ENCODE measurements around the gene ARHGEF37. TPM values are rescaled to one million over a fixed set of nuclear protein-coding genes. Genes with fewer than 3 reads are reported as not detected.
A peak's percentile ranks its signal among the peaks of the same experiment; 100 is the strongest.
"Not testable (repeated sequence)": the region's sequence is repeated elsewhere in the genome, so short reads cannot be mapped to it uniquely, and the experiment has no call there.

ARHGEF37 gene
- total RNA-seq, 2 donors from 2014 or later: 0.67 TPM; not detected in 1

DNA sequence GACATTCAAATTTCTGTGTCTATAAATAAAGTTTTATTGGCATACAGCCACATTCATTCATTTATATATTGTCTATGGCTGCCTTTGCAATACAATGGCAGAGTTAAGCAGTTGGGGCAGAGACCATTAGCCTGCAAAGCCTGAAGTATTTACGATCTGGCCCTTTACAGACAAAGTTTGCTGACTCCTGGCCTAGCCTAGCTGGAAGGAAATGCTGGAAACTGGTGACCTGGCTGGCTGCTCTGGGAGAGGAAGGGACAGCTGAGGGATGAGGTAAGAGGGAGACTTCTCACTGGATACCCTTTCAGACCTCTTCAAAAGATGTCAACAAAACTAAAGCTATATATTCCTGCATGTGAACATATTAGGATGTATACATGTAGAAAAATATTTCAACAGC lies 82.8 kb downstream of the ARHGEF37 start:
- Mint-ChIP-seq H3K36me3 (peaks cover 5% of the 10 kb centered on the region), H3K27me3 (peaks cover 5 to 6% of the 10 kb centered on the region in 2 donors), H3K4me1 (ENCODE audit: low read depth in 2 of 2) (peaks cover 3 to 5% of the 10 kb centered on the region in 2 donors), H3K4me3 (no peak overlapping the region), H3K27ac (no peak overlapping the region), H3K9me3 (peaks cover 3% of the 10 kb centered on the region)
- no peak for DNase-seq (ENCODE audit: low spot score)
- no peak for ATAC-seq

DNA sequence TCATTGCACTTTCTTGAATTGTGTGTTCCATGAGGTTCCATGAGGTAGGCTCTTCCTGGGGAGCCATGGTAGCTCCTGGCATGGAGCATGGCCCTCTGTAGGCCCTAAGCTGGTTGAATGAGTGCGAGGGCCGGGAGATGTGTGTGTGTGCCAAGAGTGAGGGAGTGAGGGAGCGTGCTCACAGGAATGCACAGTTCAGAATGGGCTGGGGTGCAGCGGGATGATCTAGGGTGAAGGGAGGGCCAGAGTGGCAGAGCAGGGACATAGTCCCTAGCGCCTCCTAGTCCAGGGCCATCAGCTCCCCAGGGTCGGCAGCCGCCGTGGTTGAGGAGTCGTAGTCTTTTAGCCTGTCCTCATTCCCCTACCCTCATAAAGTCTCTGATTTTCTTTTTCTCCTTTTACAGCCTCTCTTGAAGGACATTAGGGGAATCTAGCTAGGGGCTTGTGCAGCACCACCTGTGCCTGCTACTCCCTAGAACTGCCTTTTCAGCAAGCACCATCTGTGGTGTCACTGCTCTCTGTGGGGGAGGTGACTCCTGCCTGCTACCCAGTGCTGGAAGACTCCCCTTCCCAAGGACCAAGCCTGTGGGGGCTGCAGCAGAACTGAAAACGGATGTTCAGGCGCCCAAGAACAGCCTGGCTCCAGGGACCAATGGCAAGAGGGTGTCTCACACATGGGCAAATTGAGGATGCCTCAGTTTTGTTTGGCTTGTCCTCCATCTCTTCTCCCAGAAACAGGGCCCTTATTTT lies 83.5 kb downstream of the ARHGEF37 start:
- no peak overlapping the region for H3K27ac Mint-ChIP-seq
- H3K4me1 Mint-ChIP-seq (ENCODE audit: low read depth in 2 of 2): peaks cover 3 to 5% of the 10 kb centered on the region in 2 donors
- H3K36me3 Mint-ChIP-seq: peaks cover 5% of the 10 kb centered on the region
- no peak for ATAC-seq
- peaks cover 3% of the 10 kb centered on the region for H3K9me3 Mint-ChIP-seq
- peaks cover 4 to 5% of the 10 kb centered on the region in 2 donors for H3K27me3 Mint-ChIP-seq
- H3K4me3 Mint-ChIP-seq: no peak overlapping the region
- DNase-seq (ENCODE audit: low spot score): no peak

DNA sequence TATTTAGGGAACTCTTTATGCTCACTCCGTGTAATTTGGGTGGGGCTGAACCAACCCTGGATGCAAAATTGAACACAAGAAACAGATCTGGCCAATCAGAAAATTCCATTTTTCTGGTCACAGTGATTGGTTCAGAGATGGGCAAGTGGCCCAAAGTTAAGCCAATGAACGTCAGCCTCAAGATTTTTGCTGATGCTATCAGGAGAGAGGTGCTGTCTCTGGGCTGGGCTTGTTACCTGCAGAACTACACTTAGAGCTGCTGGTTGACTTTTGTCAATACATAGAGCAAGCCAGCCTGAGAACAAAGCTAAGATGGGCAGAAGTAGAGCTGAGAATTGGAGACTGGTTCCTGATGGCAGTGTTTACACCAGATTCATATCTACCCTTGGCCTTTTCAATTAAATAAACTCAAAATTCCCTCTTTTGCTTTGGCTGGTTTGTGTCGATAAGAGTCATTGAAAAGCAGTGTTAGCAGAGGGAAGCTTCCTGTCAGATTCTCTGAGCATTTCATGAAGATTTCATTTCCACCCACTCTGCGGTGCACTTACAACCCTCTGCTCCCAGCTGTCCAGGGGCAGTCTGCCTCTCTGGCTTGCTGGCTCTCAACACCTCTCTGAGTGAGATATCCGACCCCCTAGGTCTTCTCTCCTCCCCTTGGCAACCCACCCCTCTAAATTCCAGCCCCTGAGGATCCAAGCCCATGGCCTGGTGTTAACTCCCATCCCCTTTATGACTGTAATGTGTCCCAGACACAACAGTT lies 84.3 kb downstream of the ARHGEF37 start:
- no peak for DNase-seq (ENCODE audit: low spot score)
- peaks cover 5% of the 10 kb centered on the region for H3K36me3 Mint-ChIP-seq
- no peak overlapping the region for H3K27ac Mint-ChIP-seq
- no peak overlapping the region for H3K4me3 Mint-ChIP-seq
- H3K9me3 Mint-ChIP-seq: peaks cover 3% of the 10 kb centered on the region
- H3K4me1 Mint-ChIP-seq (ENCODE audit: low read depth in 2 of 2): peaks cover 3 to 5% of the 10 kb centered on the region in 2 donors
- ATAC-seq: no peak
- H3K27me3 Mint-ChIP-seq: peaks cover 2 to 5% of the 10 kb centered on the region in 2 donors

DNA sequence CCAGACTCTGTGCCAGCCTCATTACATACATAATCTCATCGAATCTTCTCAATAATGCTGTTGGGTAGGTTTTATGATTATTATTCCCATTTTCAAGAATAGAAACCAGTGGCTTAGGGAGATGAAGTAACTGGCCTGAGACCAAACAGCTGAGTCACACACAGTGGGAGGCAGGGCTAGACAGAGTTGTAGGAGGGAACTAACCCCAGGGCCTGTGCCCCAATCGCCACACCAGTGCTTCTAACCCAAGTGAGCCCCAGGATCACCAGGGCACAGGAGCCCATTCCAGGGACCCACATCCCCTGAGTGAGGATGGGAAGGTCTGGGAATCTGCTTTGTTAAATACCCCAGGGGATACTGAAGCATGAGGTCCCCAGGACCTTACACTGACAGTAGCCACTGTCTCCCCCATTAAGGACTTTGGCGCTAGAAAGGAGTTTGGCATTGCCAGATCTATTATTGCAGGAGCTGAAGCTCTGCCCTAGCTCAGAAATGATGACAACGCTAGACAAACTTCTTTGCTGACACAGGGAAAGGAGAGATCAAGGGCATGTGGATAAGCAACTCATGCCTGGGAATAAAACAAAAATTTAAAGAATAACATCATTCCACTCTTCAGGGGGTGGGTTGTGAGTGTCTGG lies 85.0 kb downstream of the ARHGEF37 start:
- peaks cover 3 to 5% of the 10 kb centered on the region in 2 donors for H3K4me1 Mint-ChIP-seq (ENCODE audit: low read depth in 2 of 2)
- peaks cover 2 to 5% of the 10 kb centered on the region in 2 donors for H3K27me3 Mint-ChIP-seq
- H3K36me3 Mint-ChIP-seq: peaks cover 5% of the 10 kb centered on the region
- peaks cover 3% of the 10 kb centered on the region for H3K9me3 Mint-ChIP-seq
- no peak for DNase-seq (ENCODE audit: low spot score)
- no peak overlapping the region for H3K4me3 Mint-ChIP-seq
- ATAC-seq: no peak
- no peak overlapping the region for H3K27ac Mint-ChIP-seq

DNA sequence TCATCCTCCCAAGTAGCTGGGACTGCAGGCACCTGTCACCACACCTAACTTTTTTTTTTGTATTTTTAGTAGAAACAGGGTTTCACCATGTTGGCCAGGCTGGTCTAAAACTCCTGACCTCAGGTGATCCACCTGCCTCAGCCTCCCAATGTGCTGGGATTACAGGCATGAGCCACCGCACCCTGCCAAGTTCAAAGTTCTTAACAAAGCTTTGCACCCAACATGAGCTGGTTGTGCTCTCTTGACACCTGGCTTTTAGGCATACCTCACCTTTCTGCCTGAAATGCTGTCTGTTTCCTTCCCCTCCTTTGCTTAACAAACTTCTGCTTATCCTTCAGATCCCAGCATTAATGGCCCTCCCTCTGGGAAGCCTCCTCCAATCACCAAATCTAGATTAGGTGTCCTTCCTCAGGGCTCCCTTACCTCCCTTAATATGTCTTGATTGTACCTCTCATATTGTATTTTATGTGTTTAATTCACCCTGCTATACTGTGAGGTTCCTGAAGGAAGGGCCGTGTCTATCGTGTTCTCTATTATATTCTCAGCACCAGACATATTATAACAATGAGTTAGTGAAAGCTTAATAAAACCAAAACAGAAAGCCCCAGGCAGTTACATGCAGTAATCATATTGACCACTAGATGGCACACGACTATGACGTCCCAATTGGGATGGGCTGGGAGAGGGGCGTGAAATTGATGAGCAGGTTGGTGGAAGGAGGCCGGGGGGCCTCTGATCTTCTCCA lies 86.0 kb downstream of the ARHGEF37 start:
- ATAC-seq (no peak), DNase-seq (ENCODE audit: low spot score) (no peak)
- H3K4me3 Mint-ChIP-seq: no peak overlapping the region
- peaks cover 3 to 5% of the 10 kb centered on the region in 2 donors for H3K4me1 Mint-ChIP-seq (ENCODE audit: low read depth in 2 of 2)
- H3K9me3 Mint-ChIP-seq: peaks cover 3% of the 10 kb centered on the region
- H3K36me3 Mint-ChIP-seq: peaks cover 5% of the 10 kb centered on the region
- H3K27ac Mint-ChIP-seq: no peak overlapping the region
- H3K27me3 Mint-ChIP-seq: peaks cover 2 to 10% of the 10 kb centered on the region in 2 donors

DNA sequence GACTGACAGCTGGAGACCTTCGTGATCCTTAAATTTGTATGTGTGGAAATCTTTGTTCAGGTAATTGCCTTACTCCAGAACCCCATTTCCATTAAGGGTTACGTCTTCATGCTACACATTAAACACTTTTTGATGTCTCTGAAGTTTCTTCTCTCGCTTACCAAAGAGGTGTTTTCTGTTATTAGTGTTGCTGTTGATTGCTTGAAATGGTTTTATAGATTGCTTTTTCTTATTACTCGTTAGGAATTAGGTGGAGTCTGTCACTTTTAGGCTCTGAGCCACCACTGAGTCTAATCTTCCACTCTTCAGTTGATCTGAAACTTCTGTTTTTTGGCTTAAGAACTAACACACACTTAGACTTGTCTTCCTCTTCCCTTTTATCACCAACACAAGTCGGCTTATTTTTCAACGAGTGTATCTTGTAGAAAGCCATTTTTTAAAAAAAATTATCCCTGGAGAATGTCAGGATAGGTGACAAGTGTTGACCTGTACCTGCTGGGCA lies 86.6 kb downstream of the ARHGEF37 start:
- Mint-ChIP-seq H3K9me3 (peaks cover 3% of the 10 kb centered on the region), H3K36me3 (peaks cover 5% of the 10 kb centered on the region), H3K4me3 (no peak overlapping the region), H3K4me1 (ENCODE audit: low read depth in 2 of 2) (peaks cover 3 to 5% of the 10 kb centered on the region in 2 donors), H3K27me3 (peaks cover 2 to 13% of the 10 kb centered on the region in 2 donors), H3K27ac (no peak overlapping the region)
- no peak for ATAC-seq
- DNase-seq (ENCODE audit: low spot score): no peak

DNA sequence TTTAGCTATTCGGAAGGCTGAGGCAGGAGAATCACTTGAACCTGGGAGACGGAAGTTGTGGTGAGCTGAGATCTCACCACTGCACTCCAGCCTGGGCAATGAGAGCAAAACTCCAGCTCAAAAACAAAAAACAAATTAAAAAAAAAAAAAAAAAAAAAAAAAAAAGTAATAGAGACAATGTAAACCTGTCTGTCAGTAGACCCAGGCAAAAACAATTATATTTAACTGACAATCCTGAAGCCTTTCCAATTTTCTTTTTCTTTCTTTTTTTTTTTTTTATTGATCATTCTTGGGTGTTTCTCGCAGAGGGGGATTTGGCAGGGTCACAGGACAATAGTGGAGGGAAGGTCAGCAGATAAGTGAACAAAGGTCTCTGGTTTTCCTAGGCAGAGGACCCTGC lies 88.0 kb downstream of the ARHGEF37 start:
- ATAC-seq; H3K4me3 Mint-ChIP-seq; H3K4me1 Mint-ChIP-seq (ENCODE audit: low read depth in 2 of 2); H3K36me3 Mint-ChIP-seq; H3K9me3 Mint-ChIP-seq; DNase-seq (ENCODE audit: low spot score); H3K27ac Mint-ChIP-seq: not testable (repeated sequence)
- H3K27me3 Mint-ChIP-seq: peaks cover 2 to 13% of the 10 kb centered on the region in 2 donors

DNA sequence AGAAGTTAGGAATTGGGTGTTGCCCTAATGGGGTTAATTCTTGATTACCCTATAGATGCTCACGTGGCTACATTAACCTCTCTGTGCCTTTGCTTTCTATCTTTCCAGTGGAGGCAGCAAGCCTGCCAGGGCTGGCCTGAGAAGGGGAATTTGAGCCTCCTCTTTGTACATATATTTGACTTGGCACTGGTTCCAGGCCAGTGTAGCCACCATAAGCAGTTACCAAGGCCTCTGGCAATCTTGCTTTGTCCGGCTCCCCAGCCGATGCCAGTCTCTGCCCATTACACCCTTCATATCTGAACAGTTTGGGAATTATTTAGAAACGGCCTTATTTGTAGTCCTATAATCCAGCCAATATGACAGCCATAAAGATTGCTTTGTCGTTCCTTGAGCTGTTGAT lies 90.2 kb downstream of the ARHGEF37 start:
- Mint-ChIP-seq H3K27me3 (peaks cover 9 to 24% of the 10 kb centered on the region in 2 donors), H3K4me3 (no peak overlapping the region), H3K4me1 (ENCODE audit: low read depth in 2 of 2) (peaks cover 5% of the 10 kb centered on the region in 2 donors), H3K9me3 (peaks cover 3% of the 10 kb centered on the region), H3K36me3 (peaks cover 5% of the 10 kb centered on the region), H3K27ac (no peak overlapping the region)
- DNase-seq (ENCODE audit: low spot score) (no peak), ATAC-seq (no peak)

DNA sequence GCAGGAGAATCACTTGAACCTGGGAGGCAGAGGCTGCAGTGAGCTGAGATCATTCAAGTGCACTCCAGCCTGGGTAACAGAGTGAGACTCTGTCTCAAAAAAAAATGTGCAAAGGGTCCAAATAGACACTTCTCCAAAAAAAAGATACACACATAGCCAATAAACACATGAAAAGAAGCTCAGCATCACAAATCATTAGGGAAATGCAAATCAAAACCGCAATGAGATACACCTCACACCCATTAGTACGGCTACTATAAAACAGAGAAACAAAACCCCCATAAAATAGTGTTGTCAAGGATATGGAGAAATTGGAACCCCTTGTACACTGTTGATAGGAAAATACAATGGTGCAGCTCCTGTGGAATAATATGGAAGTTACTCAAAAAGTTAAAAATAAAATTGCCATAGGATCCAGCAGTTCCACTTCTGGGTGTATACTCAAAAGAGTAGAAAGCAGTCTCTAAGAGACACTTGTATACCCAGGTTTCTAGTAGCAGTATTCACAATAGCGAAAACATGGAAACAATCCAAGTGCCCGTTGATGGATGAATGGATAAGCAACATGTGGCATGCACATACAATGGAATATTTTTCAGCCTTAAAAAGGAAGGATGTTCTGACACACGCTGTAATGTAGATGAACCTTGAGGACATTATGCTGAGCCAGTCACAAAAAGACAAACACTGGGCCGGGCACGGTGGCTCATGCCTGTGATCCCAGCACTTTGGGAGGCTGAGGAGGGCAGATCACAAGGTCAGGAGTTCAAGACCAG lies 91.6 kb downstream of the ARHGEF37 start:
- Mint-ChIP-seq H3K4me3 (no peak overlapping the region), H3K36me3 (peaks cover 5% of the 10 kb centered on the region), H3K9me3 (peaks cover 3% of the 10 kb centered on the region), H3K27me3 (peaks cover 14 to 19% of the 10 kb centered on the region in 2 donors), H3K4me1 (ENCODE audit: low read depth in 2 of 2) (peaks cover 0 to 2% of the 10 kb centered on the region in 2 donors), H3K27ac (no peak overlapping the region)
- no peak for DNase-seq (ENCODE audit: low spot score)
- ATAC-seq: no peak

DNA sequence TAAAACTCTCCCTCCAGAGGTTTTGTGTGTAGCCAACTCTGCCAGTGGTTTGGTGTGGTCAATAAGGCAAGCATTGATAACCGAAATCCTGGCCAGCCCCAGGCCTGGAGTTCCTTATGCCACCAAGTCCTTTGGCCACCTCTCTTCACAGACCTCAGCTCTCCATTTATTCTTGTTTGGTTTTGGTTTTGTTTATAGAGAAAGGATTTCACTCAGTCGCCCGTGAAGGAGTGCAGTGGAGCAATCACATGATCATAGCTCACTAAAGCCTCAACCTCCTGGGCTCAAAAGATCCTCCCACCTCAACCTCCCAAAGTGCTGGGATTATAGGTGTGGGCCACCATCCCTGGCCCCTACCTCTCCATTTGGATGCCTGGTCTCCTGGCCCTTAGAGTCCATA lies 93.4 kb downstream of the ARHGEF37 start:
- H3K27me3 Mint-ChIP-seq: peaks cover 17 to 19% of the 10 kb centered on the region in 2 donors

DNA sequence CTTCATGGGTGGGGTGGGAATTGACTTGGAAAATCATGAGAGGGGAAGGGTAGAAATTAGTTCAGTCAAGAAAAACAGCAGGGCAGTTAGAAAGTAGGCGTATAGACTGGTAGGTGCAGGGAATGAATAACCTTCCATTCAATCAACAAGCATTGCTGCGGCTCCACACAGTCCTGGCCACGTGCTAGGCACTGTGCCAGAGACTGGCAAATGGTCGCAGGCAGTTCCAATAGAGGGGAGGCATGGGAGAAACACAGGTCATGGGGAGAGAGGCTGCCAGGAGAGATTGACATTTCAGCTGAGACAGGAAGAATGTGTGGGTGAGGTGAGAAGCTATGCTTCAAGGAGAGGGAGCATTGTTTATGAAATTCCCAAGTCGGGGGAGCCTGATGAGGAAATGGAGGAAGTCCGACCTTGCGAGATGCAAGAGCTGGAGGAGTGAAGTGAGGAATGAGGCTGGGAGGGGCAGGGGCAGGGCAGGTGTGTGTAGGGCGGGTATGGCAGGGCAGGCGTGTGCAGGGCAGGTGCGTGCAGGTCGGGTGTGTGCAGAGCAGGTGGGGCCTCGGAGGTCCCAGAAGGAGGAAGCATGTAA lies 94.4 kb downstream of the ARHGEF37 start:
- Mint-ChIP-seq H3K27me3 (peaks cover 22 to 23% of the 10 kb centered on the region in 2 donors), H3K27ac (no peak overlapping the region), H3K9me3 (no peaks in the 10 kb centered on the region), H3K4me1 (ENCODE audit: low read depth in 2 of 2) (peaks cover 0 to 2% of the 10 kb centered on the region in 2 donors), H3K36me3 (no peaks in the 10 kb centered on the region), H3K4me3 (no peak overlapping the region)
- DNase-seq (ENCODE audit: low spot score): no peak
- peak; percentile 41 to 50 for ATAC-seq

More for the DNA sequence above, 93.4 kb downstream of the ARHGEF37 start:
- no peak overlapping the region for H3K27ac Mint-ChIP-seq
- H3K36me3 Mint-ChIP-seq: no peaks in the 10 kb centered on the region
- ATAC-seq (no peak), DNase-seq (ENCODE audit: low spot score) (no peak)
- no peaks in the 10 kb centered on the region for H3K9me3 Mint-ChIP-seq
- no peak overlapping the region for H3K4me3 Mint-ChIP-seq
- peaks cover 0 to 2% of the 10 kb centered on the region in 2 donors for H3K4me1 Mint-ChIP-seq (ENCODE audit: low read depth in 2 of 2)

DNA sequence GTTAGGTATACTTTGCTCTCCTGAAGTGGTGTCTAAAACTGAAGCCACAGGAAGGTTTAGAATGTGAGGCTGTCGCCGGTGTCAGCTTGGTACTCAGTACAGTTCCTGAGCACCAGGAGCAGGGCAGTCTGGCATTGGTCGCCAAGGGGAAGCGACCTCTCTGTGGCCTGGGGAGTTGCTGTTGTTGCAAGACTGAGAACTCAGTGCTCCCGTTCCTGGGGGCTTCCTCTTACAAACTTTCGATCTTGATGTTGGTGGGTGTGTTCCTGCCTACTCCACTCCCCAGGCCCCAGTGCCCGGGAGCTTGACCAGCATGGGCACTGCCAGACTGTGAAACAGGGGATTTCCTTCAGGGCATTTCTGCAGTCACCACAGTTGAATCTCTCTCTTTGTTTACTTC lies 96.4 kb downstream of the ARHGEF37 start:
- no peak overlapping the region for H3K27ac Mint-ChIP-seq
- no peak for ATAC-seq
- H3K36me3 Mint-ChIP-seq: no peaks in the 10 kb centered on the region
- no peak for DNase-seq (ENCODE audit: low spot score)
- H3K4me3 Mint-ChIP-seq: no peak overlapping the region
- no peaks in the 10 kb centered on the region for H3K9me3 Mint-ChIP-seq
- H3K4me1 Mint-ChIP-seq (ENCODE audit: low read depth in 2 of 2): peaks cover 0 to 2% of the 10 kb centered on the region in 2 donors
- H3K27me3 Mint-ChIP-seq: peaks cover 23 to 26% of the 10 kb centered on the region in 2 donors

All from natural killer cell treated with Interleukin-12 subunit alpha and Interleukin-12 subunit beta and Interleukin-15 and Interleukin-18, amount 100 ng/mL, for 72 hours (primary cell).